HFFc6 (cell line): ENCODE results near the gene AZIN2. TPM values are rescaled to one million over a fixed set of nuclear protein-coding genes. Genes with fewer than 3 reads are reported as not detected.

ENCODE experiments used
- DNase-seq: peaks from one replicate; pipeline ENCODE4 v3.0.0-alpha.2; 2018
- H3K27ac Mint-ChIP-seq: 2 replicates; pipeline ENCODE4 v1.8.0; 2020; ENCODE audit warnings: mild to moderate bottlenecking, mixed read lengths
- H3K27me3 Mint-ChIP-seq: 2 replicates; pipeline ENCODE4 v1.8.0; 2021; ENCODE audit warnings: mild to moderate bottlenecking, moderate library complexity, mixed read lengths; ENCODE audit not compliant: insufficient read depth
- H3K36me3 Mint-ChIP-seq: 2 replicates; pipeline ENCODE4 v1.8.0; 2021; ENCODE audit warnings: low read depth, mixed read lengths
- H3K4me1 Mint-ChIP-seq: 2 replicates; pipeline ENCODE4 v1.8.0; 2020; ENCODE audit warnings: low read depth, mixed read lengths
- H3K4me3 Mint-ChIP-seq: 2 replicates; pipeline ENCODE4 v1.8.0; 2020; ENCODE audit warnings: mild to moderate bottlenecking, moderate library complexity, mixed read lengths
- H3K9me3 Mint-ChIP-seq: 2 replicates; pipeline ENCODE4 v1.8.0; 2020; ENCODE audit warnings: mild to moderate bottlenecking, mixed read lengths
- total RNA-seq, 6 experiments: library from RNA; stranded (reverse); fragmentation: NEBNext Ultra II Directional; extraction: Animal tissue kit (Norgen Biotek cat#: 25700); gene quantifications; 2 replicates in 1 of 6; 3 replicates in 5 of 6; pipeline ENCODE4 v1.2.3, GENCODE V29; 2021
- TF ChIP-seq, protein P1 (sequence below): fragments of 200-600 bp; sonication (generic); IDR thresholded peaks from 2 replicates; pipeline ENCODE4 v1.5.0; 2021; ENCODE audit warnings: antibody characterized with exemption, mild to moderate bottlenecking

The AZIN2 gene
- total RNA-seq, 6 experiments from 2014 or later, result 2.4 to 3.7 (median 3.1) TPM

DNA sequence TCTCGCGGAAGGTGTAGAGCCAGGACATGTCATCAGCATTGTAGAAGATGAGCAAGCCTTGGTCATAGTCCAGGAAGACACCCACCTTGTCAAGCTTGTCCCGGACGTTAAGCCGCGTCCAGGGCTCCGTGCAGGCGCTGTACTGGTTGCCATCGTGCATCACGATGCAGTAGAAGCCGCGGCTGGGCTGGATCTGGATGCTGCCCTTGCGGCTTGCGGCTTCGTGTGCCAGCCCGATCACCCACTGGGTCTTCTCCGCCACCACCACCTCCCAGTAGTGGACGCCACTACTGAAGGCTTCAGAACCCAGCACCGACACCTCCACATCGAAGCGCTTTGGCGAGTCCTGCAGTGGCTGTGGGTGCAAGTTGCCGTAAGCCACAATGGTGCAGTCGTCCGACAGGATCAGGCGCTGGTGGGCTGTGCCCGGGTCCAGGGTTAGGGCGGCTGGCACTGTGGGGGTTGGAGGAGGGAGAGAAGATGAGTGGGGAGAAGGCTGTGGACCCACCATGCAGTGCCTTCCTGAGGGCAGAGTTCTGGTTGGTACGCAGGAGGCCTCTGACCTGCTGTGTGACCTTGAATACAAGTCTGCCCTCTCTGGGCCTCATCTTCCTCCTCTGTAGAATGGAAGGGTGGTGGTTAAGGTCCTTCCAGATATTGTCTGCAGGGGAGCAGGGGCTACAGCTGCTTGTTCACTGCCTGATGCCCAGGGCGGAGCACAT, 66.5 kb downstream of the AZIN2 start:
- Mint-ChIP-seq H3K36me3 (peaks cover 5% of the 10 kb centered on the region), H3K4me3 (no peak overlapping the region), H3K9me3 (no peaks in the 10 kb centered on the region), H3K4me1 (peaks cover 28% of the 10 kb centered on the region), H3K27me3 (peaks cover 3% of the 10 kb centered on the region; the same call in 1 of the 2 replicates), H3K27ac (no peak overlapping the region)
- TF ChIP-seq, protein P1, sequence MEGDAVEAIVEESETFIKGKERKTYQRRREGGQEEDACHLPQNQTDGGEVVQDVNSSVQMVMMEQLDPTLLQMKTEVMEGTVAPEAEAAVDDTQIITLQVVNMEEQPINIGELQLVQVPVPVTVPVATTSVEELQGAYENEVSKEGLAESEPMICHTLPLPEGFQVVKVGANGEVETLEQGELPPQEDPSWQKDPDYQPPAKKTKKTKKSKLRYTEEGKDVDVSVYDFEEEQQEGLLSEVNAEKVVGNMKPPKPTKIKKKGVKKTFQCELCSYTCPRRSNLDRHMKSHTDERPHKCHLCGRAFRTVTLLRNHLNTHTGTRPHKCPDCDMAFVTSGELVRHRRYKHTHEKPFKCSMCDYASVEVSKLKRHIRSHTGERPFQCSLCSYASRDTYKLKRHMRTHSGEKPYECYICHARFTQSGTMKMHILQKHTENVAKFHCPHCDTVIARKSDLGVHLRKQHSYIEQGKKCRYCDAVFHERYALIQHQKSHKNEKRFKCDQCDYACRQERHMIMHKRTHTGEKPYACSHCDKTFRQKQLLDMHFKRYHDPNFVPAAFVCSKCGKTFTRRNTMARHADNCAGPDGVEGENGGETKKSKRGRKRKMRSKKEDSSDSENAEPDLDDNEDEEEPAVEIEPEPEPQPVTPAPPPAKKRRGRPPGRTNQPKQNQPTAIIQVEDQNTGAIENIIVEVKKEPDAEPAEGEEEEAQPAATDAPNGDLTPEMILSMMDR, result no peak
- no peak for DNase-seq

DNA sequence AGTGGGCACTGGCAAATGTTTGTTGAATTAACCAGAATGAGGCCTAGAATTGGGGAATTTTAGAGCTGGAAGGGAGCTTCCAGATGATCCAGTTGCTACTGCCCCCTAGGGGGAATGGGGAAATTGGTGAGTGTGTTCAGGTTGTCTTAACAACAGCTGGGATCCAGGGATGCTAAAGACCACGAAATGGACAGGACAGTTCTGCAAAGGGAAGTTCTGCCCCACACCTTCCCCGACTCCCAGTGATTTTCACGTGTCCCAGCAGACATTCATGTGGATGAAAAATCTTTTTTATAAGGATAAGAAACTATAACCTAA, 67.0 kb downstream of the AZIN2 start:
- no peaks in the 10 kb centered on the region; the same call in 1 of the 2 replicates for H3K27me3 Mint-ChIP-seq
- H3K4me1 Mint-ChIP-seq, result peaks cover 23% of the 10 kb centered on the region
- H3K9me3 Mint-ChIP-seq, result no peaks in the 10 kb centered on the region
- peak; percentile 22 for DNase-seq
- no peak overlapping the region; the same call in 1 of the 2 replicates for H3K27ac Mint-ChIP-seq
- TF ChIP-seq, protein P1, result peak; percentile 78
- no peak overlapping the region for H3K4me3 Mint-ChIP-seq
- H3K36me3 Mint-ChIP-seq, result peaks cover 5% of the 10 kb centered on the region

DNA sequence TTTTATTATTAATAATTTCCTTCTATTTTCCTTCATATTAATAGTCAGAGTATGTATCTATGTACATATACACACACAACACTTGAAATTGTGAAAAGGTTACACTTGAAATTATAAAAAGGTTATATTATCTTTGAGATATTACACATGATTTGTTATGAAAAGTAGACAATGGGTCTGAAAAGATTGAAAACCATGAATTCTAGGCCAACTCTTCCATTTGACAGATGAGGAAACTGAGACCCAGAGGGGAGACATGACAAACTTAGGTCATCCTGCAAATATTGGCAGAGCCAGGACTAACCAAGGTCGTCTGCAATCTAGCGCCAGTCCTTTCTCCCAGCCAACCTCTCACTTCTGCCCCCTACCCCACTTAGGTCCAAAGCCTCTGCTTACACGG, 67.7 kb downstream of the AZIN2 start:
- peaks cover 20% of the 10 kb centered on the region for H3K4me1 Mint-ChIP-seq
- H3K4me3 Mint-ChIP-seq, result no peak overlapping the region
- H3K36me3 Mint-ChIP-seq, result peaks cover 5% of the 10 kb centered on the region
- H3K9me3 Mint-ChIP-seq, result no peaks in the 10 kb centered on the region
- no peaks in the 10 kb centered on the region; the same call in none of the 2 replicates for H3K27me3 Mint-ChIP-seq
- no peak for DNase-seq
- TF ChIP-seq, protein P1, result no peak
- H3K27ac Mint-ChIP-seq, result no peak overlapping the region

DNA sequence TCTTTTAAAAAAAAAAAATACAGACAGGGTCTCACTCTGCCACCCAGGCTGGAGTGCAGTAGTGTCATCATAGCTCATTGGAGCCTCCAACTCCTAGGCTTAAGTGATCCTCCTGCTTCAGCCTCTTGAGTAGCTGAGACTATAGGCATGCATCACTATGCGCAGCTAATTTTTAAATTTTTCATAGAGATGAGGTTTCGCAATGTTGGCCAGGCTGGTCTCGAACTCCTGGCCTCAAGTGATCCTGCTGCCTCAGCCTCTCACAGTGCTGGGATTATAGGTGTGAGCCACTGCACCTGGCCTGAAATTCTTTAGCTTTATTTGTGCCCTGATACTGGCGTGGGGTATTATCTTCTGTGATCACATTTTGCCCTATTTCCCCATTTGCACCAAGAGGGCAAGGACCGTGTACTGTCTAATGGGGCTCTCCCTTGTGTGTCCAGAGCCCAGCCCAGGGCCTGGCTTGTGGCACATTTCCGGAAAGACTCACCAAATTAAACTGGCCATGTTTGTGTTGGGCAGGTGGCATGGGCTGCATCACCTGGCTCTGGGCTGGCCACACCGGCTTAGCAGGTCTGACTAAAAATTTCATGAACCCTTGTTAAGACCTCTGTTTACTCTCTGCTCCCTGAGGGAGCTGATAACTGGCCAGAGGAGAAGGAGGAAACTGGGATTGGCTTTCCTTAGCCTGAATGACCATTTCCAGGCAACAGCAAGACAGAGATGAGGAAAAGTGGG, 68.7 kb downstream of the AZIN2 start:
- H3K9me3 Mint-ChIP-seq, result no peaks in the 10 kb centered on the region
- H3K36me3 Mint-ChIP-seq, result peaks cover 9% of the 10 kb centered on the region
- TF ChIP-seq, protein P1, result no peak
- no peak overlapping the region for H3K4me3 Mint-ChIP-seq
- H3K27ac Mint-ChIP-seq, result no peak overlapping the region
- peaks cover 12% of the 10 kb centered on the region for H3K4me1 Mint-ChIP-seq
- no peaks in the 10 kb centered on the region; the same call in 1 of the 2 replicates for H3K27me3 Mint-ChIP-seq
- DNase-seq, result no peak

DNA sequence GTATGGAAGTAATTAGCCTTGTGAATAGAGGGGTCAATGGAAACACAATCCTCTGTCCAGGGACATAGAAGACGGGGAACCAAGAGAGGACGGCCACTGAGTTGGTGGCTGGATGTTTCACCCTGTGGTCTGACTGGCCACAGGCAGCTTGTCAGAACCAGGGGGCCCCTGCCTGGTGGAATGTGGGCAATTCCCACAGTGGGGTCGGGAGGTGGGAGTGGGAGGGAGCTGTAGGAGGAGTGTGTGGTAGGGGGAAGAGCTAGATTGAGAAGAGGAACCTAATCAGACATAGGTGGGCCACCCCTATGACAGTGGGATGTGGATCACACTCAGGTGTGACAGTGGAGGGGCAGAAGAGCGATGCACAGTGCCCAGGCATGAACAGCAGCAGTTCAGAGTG, 69.6 kb downstream of the AZIN2 start:
- DNase-seq, result no peak
- H3K27me3 Mint-ChIP-seq, result no peaks in the 10 kb centered on the region; the same call in 1 of the 2 replicates
- H3K27ac Mint-ChIP-seq, result no peak overlapping the region
- TF ChIP-seq, protein P1, result no peak
- H3K4me1 Mint-ChIP-seq, result peaks cover 6% of the 10 kb centered on the region; the same call in 1 of the 2 replicates
- H3K9me3 Mint-ChIP-seq, result no peaks in the 10 kb centered on the region
- H3K4me3 Mint-ChIP-seq, result no peak overlapping the region
- peaks cover 9% of the 10 kb centered on the region for H3K36me3 Mint-ChIP-seq
